Natural killer cell (primary cell): ENCODE measurements around the gene ANP32A. TPM values are rescaled to one million over a fixed set of nuclear protein-coding genes. Genes with fewer than 3 reads are reported as not detected.

ENCODE experiments used
- ATAC-seq, 3 donors: fragments of 150-1000 bp in 2 of 3; fragments of 200-7000 bp in 1 of 3; cut with Tn5 transposase; 1 replicate in 1 of 3; 2 replicates in 2 of 3; pipeline ENCODE4 v1.10.0; 2021; ENCODE audit warnings: mild to moderate bottlenecking in 2 of 3, moderate library complexity in 2 of 3
- DNase-seq, 2 donors: peaks; one replicate each; pipeline versions ENCODE4 v3.0.0 to v3.0.0-alpha.2; 2013 to 2021; ENCODE audit warnings: mixed read lengths in 1 of 2
- H3K27ac ChIP-seq: one replicate; pipeline ENCODE4 v1.5.1; 2013; ENCODE audit warnings: mild to moderate bottlenecking, low read length
- H3K27me3 ChIP-seq: one replicate; pipeline ENCODE4 v1.6.1; 2013; ENCODE audit warnings: low read length; ENCODE audit not compliant: control insufficient read depth, insufficient read depth
- H3K36me3 ChIP-seq: one replicate; pipeline ENCODE4 v1.6.1; 2013; ENCODE audit warnings: low read length; ENCODE audit not compliant: control insufficient read depth, insufficient read depth
- H3K4me1 ChIP-seq: one replicate; pipeline ENCODE4 v1.6.1; 2013; ENCODE audit warnings: low read length; ENCODE audit not compliant: control insufficient read depth, insufficient read depth
- H3K4me3 ChIP-seq: one replicate; pipeline ENCODE4 v1.5.1; 2013; ENCODE audit warnings: low read length
- H3K9me3 ChIP-seq: one replicate; pipeline ENCODE4 v1.6.1; 2013; ENCODE audit warnings: low read length; ENCODE audit not compliant: control insufficient read depth, insufficient read depth
- H3K27ac Mint-ChIP-seq, 2 donors: one replicate each; pipeline ENCODE4 v1.8.0; 2022; ENCODE audit warnings: mild to moderate bottlenecking in 2 of 2, mixed read lengths in 2 of 2, moderate library complexity in 1 of 2
- H3K27me3 Mint-ChIP-seq, 2 donors: one replicate each; pipeline ENCODE4 v1.8.0; 2022; ENCODE audit warnings: low read depth in 2 of 2, mixed read lengths in 2 of 2
- H3K36me3 Mint-ChIP-seq: one replicate; pipeline ENCODE4 v1.8.0; 2022; ENCODE audit warnings: mixed read lengths
- H3K4me1 Mint-ChIP-seq, 2 donors: one replicate each; pipeline ENCODE4 v1.8.0; 2022; ENCODE audit warnings: mixed read lengths in 2 of 2
- H3K4me3 Mint-ChIP-seq: one replicate; pipeline ENCODE4 v1.8.0; 2022; ENCODE audit warnings: mild to moderate bottlenecking, moderate library complexity, mixed read lengths
- H3K9me3 Mint-ChIP-seq, 2 donors: one replicate each; pipeline ENCODE4 v1.8.0; 2022; ENCODE audit warnings: mixed read lengths in 2 of 2
- CTCF ChIP-seq: fragments of 200-600 bp; IDR thresholded peaks from one replicate; pipeline ENCODE4 v1.8.0; 2022; ENCODE audit warnings: antibody characterized with exemption
- WGBS: methylation state at CpG from one replicate; pipeline ENCODE4 v1.1.7; 2013; ENCODE audit warnings: missing lambda C conversion rate; ENCODE audit not compliant: insufficient coverage; 5-methylcytosine and 5-hydroxymethylcytosine counted together
- intact Hi-C: fragments of 100-400 bp; cut with micrococcal nuclease; formaldehyde crosslinking; loops from one replicate; pipeline ENCODE4 v1.14.2; 2022
- total RNA-seq, 4 donors: library from RNA; stranded (reverse); fragments of 120-200 nt in 1 of 4; gene quantifications; one replicate each; pipeline versions ENCODE4 v1.2.3 to v1.2.4, GENCODE V29; 2013 to 2022

ANP32A gene
- total RNA-seq, 3 donors from 2014 or later (not counting 1 experiment from before 2014, with no cell fraction given), result 133 to 150 (median 148) TPM

GRCh38 chr15:68800875-68801274 is 19.8 kb downstream of the ANP32A start:
- Histone ChIP-seq H3K4me3 (no peak overlapping the region), H3K9me3 (no peaks in the 10 kb centered on the region), H3K27ac (no peak overlapping the region), H3K36me3 (no peaks in the 10 kb centered on the region), H3K27me3 (no peaks in the 10 kb centered on the region), H3K4me1 (peaks cover 62% of the 10 kb centered on the region)
- ATAC-seq (peak in 1 of 3 donors; percentile 66), DNase-seq (no peak)
- H3K4me3 Mint-ChIP-seq, result no peak overlapping the region
- peaks cover 82 to 85% of the 10 kb centered on the region in 2 donors for H3K4me1 Mint-ChIP-seq
- TF ChIP-seq CTCF, result no peak
- 25% methylated on average over 1 of the region's 1 CpG for WGBS
- no peaks in the 10 kb centered on the region for H3K27me3 Mint-ChIP-seq
- H3K9me3 Mint-ChIP-seq, result no peaks in the 10 kb centered on the region
- intact Hi-C loops, result no loop called here
- H3K36me3 Mint-ChIP-seq, result no peaks in the 10 kb centered on the region
- H3K27ac Mint-ChIP-seq, result peak overlapping the region; percentile 88 to 94

GRCh38 chr15:68798346-68799094 is 22.2 kb downstream of the ANP32A start:
- no peaks in the 10 kb centered on the region for H3K9me3 Mint-ChIP-seq
- Histone ChIP-seq H3K4me3 (no peak overlapping the region), H3K27ac (no peak overlapping the region), H3K4me1 (peaks cover 85% of the 10 kb centered on the region), H3K9me3 (no peaks in the 10 kb centered on the region), H3K36me3 (no peaks in the 10 kb centered on the region), H3K27me3 (no peaks in the 10 kb centered on the region)
- no peaks in the 10 kb centered on the region for H3K27me3 Mint-ChIP-seq
- no peak overlapping the region for H3K4me3 Mint-ChIP-seq
- no peak for DNase-seq
- 72% methylated on average over 8 of the region's 9 CpGs for WGBS
- H3K36me3 Mint-ChIP-seq, result no peaks in the 10 kb centered on the region
- no peak for TF ChIP-seq CTCF
- peaks cover 90 to 95% of the 10 kb centered on the region in 2 donors for H3K4me1 Mint-ChIP-seq
- peak overlapping the region; percentile 88 to 94 for H3K27ac Mint-ChIP-seq
- intact Hi-C loops, result loop anchor here (5.0 kb wide), 1 partner anchor 654 kb away; the partner anchor contains the start of gene RPLP1
- ATAC-seq, result no peak

- H3K36me3 ChIP-seq, result no peaks in the 10 kb centered on the region
- no peak for DNase-seq
- peaks cover 93 to 95% of the 10 kb centered on the region in 2 donors for H3K4me1 Mint-ChIP-seq
- H3K27ac ChIP-seq, result no peak overlapping the region
- ATAC-seq, result peak in 1 of 3 donors; percentile 17
- WGBS, result 80% methylated on average over 6 of the region's 6 CpGs
- no peak overlapping the region for H3K4me3 ChIP-seq
- H3K9me3 Mint-ChIP-seq, result no peaks in the 10 kb centered on the region
- H3K27me3 ChIP-seq, result no peaks in the 10 kb centered on the region
- intact Hi-C loops, result loop anchor here (5.0 kb wide), 1 partner anchor 655 kb away; the partner anchor contains the start of gene RPLP1
- H3K36me3 Mint-ChIP-seq, result no peaks in the 10 kb centered on the region
- no peak for TF ChIP-seq CTCF
- no peaks in the 10 kb centered on the region for H3K9me3 ChIP-seq
- H3K4me3 Mint-ChIP-seq, result peak overlapping the region; percentile 78
- peak overlapping the region; percentile 88 to 94 for H3K27ac Mint-ChIP-seq
- no peaks in the 10 kb centered on the region for H3K27me3 Mint-ChIP-seq
- peaks cover 86% of the 10 kb centered on the region for H3K4me1 ChIP-seq
Measured at GRCh38 chr15:68797599-68798345, 22.9 kb downstream of the ANP32A start.
